DMS153 (cell line): Measurements from ENCODE around the gene RAP1GAP2.
"Not testable (repeated sequence)": the region's sequence is repeated elsewhere in the genome, so short reads cannot be mapped to it uniquely, and the experiment has no call there.

ENCODE experiments used
- DNase-seq: peaks from one replicate; lab custom pipeline; 2025; lab: John Stamatoyannopoulos, UW

Gene RAP1GAP2

GRCh38 chr17:2883544-2884213 lies 87.4 kb downstream of the RAP1GAP2 start:
- DNase-seq, result peak; percentile 47

GRCh38 chr17:2885733-2886132 lies 89.5 kb downstream of the RAP1GAP2 start:
- no peak for DNase-seq

DNA sequence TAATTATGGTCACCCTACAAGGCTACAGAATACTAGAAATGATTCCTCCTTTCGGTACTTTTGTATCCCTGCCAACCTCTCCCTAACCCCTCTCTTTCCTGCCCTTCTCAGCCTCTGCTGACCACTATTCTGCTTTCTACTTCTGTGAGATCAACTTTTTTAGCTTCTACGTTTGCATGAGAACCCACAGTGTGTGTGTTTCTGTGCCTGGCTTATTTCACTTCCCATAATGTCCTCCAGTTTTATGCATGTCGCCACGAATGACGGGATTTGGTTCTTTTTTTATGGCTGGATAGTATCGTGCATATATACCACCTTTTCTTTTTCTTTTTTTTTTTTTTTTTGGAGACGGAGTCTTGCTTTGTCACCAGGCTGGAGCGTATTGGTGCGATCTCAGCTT lies 92.1 kb downstream of the RAP1GAP2 start:
- no peak for DNase-seq

DNA sequence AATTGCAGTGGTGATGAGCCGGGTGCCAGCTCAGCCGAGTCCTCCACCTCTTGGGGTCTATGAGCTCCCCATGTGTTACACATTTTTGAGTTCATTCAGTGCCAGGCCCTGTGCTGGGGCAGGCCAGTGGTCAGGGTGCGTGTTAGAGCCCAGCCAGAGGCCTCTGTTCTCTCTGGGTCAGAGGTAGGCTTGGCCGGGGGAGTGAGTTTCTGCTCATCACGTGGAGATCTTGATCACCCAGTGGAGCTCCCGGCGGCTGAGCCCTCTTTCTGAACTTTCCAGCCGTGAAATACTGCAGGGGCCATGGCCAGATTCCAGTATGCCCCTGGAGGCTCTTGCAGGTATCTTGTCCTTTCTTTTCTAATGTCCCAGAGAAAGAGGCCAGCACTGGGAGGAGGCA lies 93.0 kb downstream of the RAP1GAP2 start:
- no peak for DNase-seq

DNA sequence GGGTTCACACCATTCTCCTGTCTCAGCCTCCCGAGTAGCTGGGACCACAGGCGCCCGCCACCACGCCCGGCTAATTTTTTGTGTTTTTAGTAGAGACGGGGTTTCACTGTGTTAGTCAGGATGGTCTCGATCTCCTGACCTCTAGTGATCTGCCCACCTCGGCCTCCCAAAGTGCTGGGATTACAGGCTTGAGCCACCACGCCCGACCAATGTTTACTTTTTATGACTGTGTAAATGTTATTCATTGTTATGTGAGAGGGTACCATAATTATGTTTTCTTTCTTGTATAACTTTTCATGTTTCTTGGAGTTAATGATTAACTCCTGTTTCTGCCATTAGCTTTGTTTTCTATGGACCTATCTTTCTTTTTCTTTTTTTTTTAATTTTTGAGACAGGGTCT lies 94.5 kb downstream of the RAP1GAP2 start:
- DNase-seq, result not testable (repeated sequence)

- DNase-seq, result no peak
Measured at GRCh38 chr17:2892305-2892971, 96.2 kb downstream of the RAP1GAP2 start.

- no peak for DNase-seq
Measured at GRCh38 chr17:2893422-2893914, 97.2 kb downstream of the RAP1GAP2 start.

GRCh38 chr17:2894782-2895181 lies 98.5 kb downstream of the RAP1GAP2 start:
- DNase-seq, result no peak

DNA sequence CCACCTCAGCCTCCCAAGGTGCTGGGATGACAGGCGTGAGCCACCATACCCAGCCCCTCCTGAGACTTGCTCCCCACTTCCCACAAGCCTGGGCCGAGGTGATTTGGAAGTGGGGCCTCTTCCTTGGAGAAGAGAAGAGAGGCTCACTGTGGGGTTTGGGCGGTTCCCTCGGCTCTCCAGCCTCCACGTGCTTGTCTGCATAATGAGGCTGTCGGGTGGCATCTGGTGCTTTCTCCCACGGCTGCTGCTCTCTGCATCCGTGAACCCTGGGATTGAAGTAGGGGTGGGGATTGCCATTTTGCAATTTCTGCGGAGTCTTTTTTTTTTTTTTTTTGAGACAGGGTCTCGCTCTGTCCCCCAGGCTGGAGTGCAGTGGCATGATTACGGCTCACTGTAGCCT lies 101.4 kb downstream of the RAP1GAP2 start:
- DNase-seq, result no peak

- peak; percentile 52 for DNase-seq
Measured at GRCh38 chr17:2898255-2898926, 102.2 kb downstream of the RAP1GAP2 start.

DNA sequence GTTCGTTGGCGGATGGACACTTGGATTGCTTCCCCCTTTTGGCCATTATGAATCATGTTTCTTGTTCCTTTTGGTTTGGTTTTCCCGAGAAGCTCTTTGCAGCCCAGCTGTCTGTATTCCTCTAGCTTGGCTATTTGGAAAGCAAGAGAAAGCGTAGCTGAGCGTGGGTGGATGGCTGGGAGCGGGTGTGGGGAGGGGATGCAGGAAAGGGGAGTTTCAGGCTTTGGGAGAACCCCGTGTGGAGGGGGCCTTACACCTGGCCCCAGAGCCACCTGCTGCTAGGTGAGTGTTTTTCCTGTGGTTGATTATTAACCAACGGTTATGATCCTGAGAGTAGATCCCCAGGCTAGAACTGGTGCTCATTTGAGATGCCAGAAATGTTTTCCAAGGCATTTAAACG lies 103.7 kb downstream of the RAP1GAP2 start:
- DNase-seq, result no peak

- no peak for DNase-seq
Measured at GRCh38 chr17:2900842-2901241, 104.6 kb downstream of the RAP1GAP2 start.

DNA sequence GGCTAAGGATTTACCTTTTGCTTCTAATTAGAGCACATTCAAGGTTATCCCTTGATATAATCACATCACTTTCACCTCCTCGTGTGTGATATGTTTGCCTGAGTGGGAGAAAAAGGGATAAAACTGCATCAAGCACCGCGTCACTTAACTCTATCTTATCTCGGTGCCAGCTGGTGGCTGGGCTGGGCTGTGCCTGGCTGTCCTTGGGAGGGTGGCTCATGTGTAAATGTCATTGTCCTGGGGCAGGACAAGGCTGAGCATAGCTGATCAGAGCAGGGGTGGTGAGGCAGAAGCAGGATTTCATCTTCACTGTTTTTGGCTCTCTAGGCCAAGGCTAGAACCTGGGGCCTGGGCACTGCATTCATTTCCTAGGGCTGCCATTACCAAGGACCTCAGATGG lies 105.3 kb downstream of the RAP1GAP2 start:
- DNase-seq, result no peak

DNA sequence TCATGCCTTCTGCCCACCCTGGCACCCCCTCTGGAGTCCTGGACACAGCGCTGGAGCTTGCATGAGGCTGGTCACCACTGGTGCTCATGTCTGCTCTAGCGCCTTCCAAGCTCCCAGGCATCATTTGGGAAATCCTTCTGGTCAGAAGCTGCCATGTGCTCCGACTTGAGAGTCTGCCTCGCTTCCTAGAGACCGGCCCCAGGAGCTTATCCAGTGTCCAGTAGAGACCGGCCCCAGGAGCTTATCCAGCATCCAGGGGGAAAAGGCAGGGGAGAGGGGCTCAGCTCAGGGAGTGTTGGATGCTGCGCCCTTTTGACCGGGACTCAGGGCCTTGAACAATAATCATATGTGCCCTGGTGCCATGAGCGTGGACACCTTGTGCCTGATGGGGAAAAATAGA lies 106.3 kb downstream of the RAP1GAP2 start:
- no peak for DNase-seq

DNA sequence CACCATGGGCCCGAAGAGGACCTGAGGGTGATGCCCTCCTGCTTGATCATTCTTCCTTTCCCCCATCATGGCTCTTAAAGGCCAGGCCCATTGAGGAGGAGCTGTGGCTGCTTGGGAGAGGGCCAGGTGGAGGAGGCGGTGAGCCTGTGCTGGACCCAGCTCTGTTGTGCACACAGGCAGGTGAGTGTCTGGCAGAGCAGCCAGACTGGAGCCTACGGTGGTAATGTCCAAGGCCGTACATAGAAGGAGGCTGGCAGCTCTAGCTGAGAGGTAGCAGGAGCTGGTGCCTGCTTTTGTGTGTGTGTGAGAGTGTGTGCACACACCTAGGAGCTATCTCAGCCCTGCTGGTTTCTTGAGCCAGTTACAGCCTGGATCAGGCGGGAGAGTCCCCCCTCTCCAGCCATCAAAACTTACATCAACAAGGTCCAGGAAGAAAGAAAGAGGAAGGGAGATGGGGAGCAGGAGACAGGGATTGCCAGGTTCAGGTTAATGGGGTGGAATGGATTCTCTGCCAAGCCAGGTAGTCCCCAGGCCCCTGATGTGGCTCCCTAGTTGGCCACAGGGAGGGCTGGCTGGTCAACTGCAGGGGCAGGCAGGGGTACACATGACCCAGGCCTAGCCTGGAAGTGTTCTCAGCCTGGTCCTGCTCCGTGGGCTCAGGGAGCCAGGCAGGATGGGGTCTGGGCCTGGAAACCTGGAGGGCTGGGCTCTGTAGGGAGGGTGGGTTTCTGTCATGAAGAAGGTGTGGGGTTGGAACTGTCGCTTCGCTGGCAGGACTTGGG lies 107.1 kb downstream of the RAP1GAP2 start:
- peak; percentile 31 for DNase-seq

GRCh38 chr17:2904135-2904534 lies 107.9 kb downstream of the RAP1GAP2 start:
- DNase-seq, result peak; percentile 19

- no peak for DNase-seq
Measured at GRCh38 chr17:2905269-2905668, 109.0 kb downstream of the RAP1GAP2 start.

- no peak for DNase-seq
Measured at GRCh38 chr17:2905696-2906501, 109.7 kb downstream of the RAP1GAP2 start.

DNA sequence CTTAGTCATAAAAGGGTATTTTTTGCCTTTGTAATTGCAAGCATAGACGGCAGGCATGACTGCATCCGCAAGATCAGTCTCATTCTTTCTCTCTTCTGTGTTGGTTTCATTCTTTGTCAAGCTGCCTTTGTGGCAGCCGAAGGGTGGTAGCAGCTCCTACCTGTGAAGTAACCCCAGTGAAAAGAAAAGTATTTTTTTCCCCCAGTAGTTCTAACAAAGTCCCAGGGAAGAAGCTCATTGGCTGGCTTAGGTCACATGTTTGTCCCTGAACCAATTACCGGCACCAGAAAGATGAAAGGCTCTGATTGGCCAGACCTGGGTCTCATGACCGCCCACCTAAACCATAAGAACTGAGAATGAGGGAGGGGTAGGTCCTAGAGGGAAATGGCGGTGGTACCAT lies 110.7 kb downstream of the RAP1GAP2 start:
- no peak for DNase-seq

DNA sequence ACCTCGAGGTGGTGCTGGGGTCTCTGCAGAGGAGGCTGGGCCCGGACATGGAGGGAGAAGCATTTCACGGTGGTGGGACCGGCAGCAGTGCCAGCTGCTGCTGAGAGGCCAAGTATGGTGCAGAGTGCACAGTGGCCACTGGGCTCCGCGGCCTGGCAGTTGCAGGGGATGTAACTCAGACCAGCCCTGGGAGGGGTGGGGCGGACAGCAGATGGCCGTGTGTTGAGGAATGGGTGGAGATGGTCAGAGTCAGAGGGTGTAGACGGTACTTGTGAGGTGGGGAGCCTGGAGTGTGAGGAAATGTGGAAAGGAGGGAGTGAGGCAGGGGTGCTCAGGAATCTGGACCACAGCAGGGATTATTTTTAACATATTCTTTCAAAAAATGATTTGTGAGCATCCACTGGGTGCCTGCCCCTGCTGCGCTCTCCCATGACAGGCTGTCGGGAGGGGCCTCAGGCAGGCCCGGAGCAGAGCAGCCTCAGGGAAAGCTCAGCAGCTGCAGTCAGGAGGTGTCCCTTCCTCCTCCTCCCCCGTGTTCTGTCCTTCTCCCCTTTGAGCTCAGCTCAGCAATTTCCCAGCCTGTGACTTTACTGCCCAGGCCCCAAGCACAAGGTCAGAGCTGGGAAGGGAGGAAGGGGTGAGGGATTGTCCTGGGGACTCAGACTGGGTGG lies 113.1 kb downstream of the RAP1GAP2 start:
- no peak for DNase-seq

DNA sequence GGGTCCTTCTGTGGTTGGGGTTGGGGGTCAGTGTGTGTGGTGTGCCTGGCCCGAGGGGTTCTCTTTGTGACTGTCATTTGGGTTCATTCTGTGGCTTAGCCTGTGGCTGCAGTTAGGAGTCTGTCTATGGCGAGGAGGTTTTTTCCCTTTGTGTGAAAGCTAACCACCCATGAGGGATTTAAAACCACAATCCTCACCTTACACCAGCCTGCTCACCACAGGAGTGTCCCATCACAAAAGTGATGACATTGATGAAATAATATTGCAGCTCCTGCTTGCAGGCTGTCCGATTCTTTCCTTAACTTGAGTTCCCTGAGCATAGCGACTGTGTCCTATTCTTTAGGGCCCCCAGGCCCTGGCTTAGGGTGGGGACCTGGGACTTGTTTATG lies 113.6 kb downstream of the RAP1GAP2 start:
- no peak for DNase-seq
